ENCODE data around the gene LSAMP. TPM values are rescaled to one million over a fixed set of nuclear protein-coding genes. Genes with fewer than 3 reads are reported as not detected.

LSAMP gene
- total RNA-seq, 1 donor from 2014 or later = 0.11 TPM

GRCh38 chr3:116265320-116265695 lies 180.0 kb downstream of the LSAMP start:
- H3K27me3 ChIP-seq = no peaks in the 10 kb centered on the region
- no peak for TF ChIP-seq CTCF (IDR thresholded peaks at IDR 0.05)
- no peak for DNase-seq (ENCODE audit: low spot score in 2 of 2)
- no peaks in the 10 kb centered on the region for H3K4me1 ChIP-seq
- no peak overlapping the region for H3K27ac ChIP-seq
- no peak overlapping the region for H3K4me3 ChIP-seq
- no peaks in the 10 kb centered on the region for H3K9me3 ChIP-seq
- intact Hi-C loops (cut with DNase I) = no loop called here
- no peaks in the 10 kb centered on the region for H3K36me3 ChIP-seq

- H3K27ac ChIP-seq = no peak overlapping the region
- no peaks in the 10 kb centered on the region for H3K27me3 ChIP-seq
- no peak for TF ChIP-seq CTCF (IDR thresholded peaks at IDR 0.05)
- no peaks in the 10 kb centered on the region for H3K4me1 ChIP-seq
- H3K4me3 ChIP-seq = no peak overlapping the region
- no peaks in the 10 kb centered on the region for H3K36me3 ChIP-seq
- intact Hi-C loops (cut with DNase I) = no loop called here
- H3K9me3 ChIP-seq = no peaks in the 10 kb centered on the region
- DNase-seq (ENCODE audit: low spot score in 2 of 2) = no peak
These were observed 180.6 kb downstream of the LSAMP start for GRCh38 chr3:116264546-116265319.

- Histone ChIP-seq H3K4me3 (no peak overlapping the region), H3K9me3 (no peaks in the 10 kb centered on the region), H3K27ac (no peak overlapping the region), H3K27me3 (no peaks in the 10 kb centered on the region), H3K4me1 (no peaks in the 10 kb centered on the region), H3K36me3 (no peaks in the 10 kb centered on the region)
- intact Hi-C loops (cut with DNase I) = no loop called here
- no peak for TF ChIP-seq CTCF (IDR thresholded peaks at IDR 0.05)
- DNase-seq (ENCODE audit: low spot score in 2 of 2) = no peak
These were observed 181.3 kb downstream of the LSAMP start for GRCh38 chr3:116263842-116264545.

GRCh38 chr3:116260491-116260890 lies 184.8 kb downstream of the LSAMP start:
- intact Hi-C loops (cut with DNase I) = no loop called here
- no peaks in the 10 kb centered on the region for H3K36me3 ChIP-seq
- TF ChIP-seq CTCF (IDR thresholded peaks at IDR 0.05) = no peak
- no peaks in the 10 kb centered on the region for H3K4me1 ChIP-seq
- no peaks in the 10 kb centered on the region for H3K27me3 ChIP-seq
- H3K4me3 ChIP-seq = no peak overlapping the region
- H3K9me3 ChIP-seq = no peaks in the 10 kb centered on the region
- H3K27ac ChIP-seq = no peak overlapping the region
- DNase-seq (ENCODE audit: low spot score in 2 of 2) = no peak

GRCh38 chr3:116259984-116260383 lies 185.3 kb downstream of the LSAMP start:
- H3K9me3 ChIP-seq = no peaks in the 10 kb centered on the region
- no peak for DNase-seq (ENCODE audit: low spot score in 2 of 2)
- no peaks in the 10 kb centered on the region for H3K36me3 ChIP-seq
- TF ChIP-seq CTCF (IDR thresholded peaks at IDR 0.05) = no peak
- intact Hi-C loops (cut with DNase I) = no loop called here
- H3K27ac ChIP-seq = no peak overlapping the region
- H3K4me1 ChIP-seq = no peaks in the 10 kb centered on the region
- no peak overlapping the region for H3K4me3 ChIP-seq
- no peaks in the 10 kb centered on the region for H3K27me3 ChIP-seq

Measured in ascending aorta (tissue), 2 donors.